H1 (cell line): ENCODE results near the gene NDRG2. TPM values are rescaled to one million over a fixed set of nuclear protein-coding genes. Genes with fewer than 3 reads are reported as not detected.

Experiments used
- CTCF ChIA-PET: fragments of 300-600 bp; sonication (Branson Sonifier 250); formaldehyde crosslinking; loops from one replicate; lab custom pipeline; 2021; ENCODE audit not compliant: partially characterized antibody; lab: Charles Lee
- POLR2A ChIA-PET: fragments of 300-600 bp; sonication (Branson Sonifier 250); formaldehyde crosslinking; loops from one replicate; lab custom pipeline; 2021; ENCODE audit warnings: inconsistent platforms; ENCODE audit not compliant: partially characterized antibody; lab: Charles Lee
- DNase-seq, 2 experiments: peaks; one replicate each; pipeline versions ENCODE4 v3.0.0 to v3.0.0-alpha.2; 2010 to 2022; ENCODE audit warnings: low spot score in 2 of 2, low read depth in 1 of 2, mixed read lengths in 1 of 2
- FAIRE-seq: peaks from 2 replicates; lab custom pipeline; 2011; peaks lifted over from hg19 to GRCh38; lab: Jason Lieb, UNC
- H2AFZ ChIP-seq: 2 replicates; pipeline ENCODE4 v1.8.1; 2012; ENCODE audit warnings: low read length, inconsistent platforms
- H2AK5ac ChIP-seq: 2 replicates; pipeline ENCODE4 v1.6.1; 2013; ENCODE audit warnings: low read depth, low read length
- H2BK120ac ChIP-seq: replicated peaks from 2 replicates; pipeline ENCODE3; 2013; ENCODE audit warnings: low read depth, low read length, inconsistent platforms
- H2BK12ac ChIP-seq: 2 replicates; pipeline ENCODE4 v1.6.1; 2013; ENCODE audit warnings: low read depth, low read length
- H2BK15ac ChIP-seq: 2 replicates; pipeline ENCODE4 v1.6.1; 2013; ENCODE audit warnings: low read length
- H2BK20ac ChIP-seq: 2 replicates; pipeline ENCODE4 v1.6.1; 2013; ENCODE audit warnings: low read length
- H2BK5ac ChIP-seq: 2 replicates; pipeline ENCODE4 v1.6.1; 2013; ENCODE audit warnings: low read depth, low read length
- H3K14ac ChIP-seq: 2 replicates; pipeline ENCODE4 v1.6.1; 2013; ENCODE audit warnings: inconsistent platforms; ENCODE audit not compliant: insufficient read length
- H3K18ac ChIP-seq: 2 replicates; pipeline ENCODE4 v1.6.1; 2013; ENCODE audit warnings: low read length; ENCODE audit errors: extremely low read depth
- H3K23ac ChIP-seq: 2 replicates; pipeline ENCODE4 v1.6.1; 2013; ENCODE audit warnings: inconsistent platforms; ENCODE audit not compliant: insufficient read length
- H3K23me2 ChIP-seq: 2 replicates; pipeline ENCODE4 v1.6.1; 2013; ENCODE audit warnings: low read depth, low read length
- H3K27ac ChIP-seq: 2 replicates; pipeline ENCODE4 v1.6.1; 2011; ENCODE audit warnings: low read depth, low read length, inconsistent platforms
- H3K27me3 ChIP-seq, 4 experiments: replicated peaks in 1 of 4; 1 replicate in 1 of 4; 2 replicates in 3 of 4; pipeline versions ENCODE4 v1.6.1 to v1.8.1; 2011 to 2013; ENCODE audit warnings: low read length in 3 of 4, mild to moderate bottlenecking in 3 of 4, inconsistent platforms in 2 of 4, mixed read lengths in 2 of 4, moderate library complexity in 1 of 4; ENCODE audit not compliant: control insufficient read depth in 3 of 4, insufficient read depth in 3 of 4; ENCODE audit errors: extremely low read depth in 1 of 4
- H3K36me3 ChIP-seq, 4 experiments: 2 replicates each; pipeline versions ENCODE4 v1.6.1 to v1.8.1; 2011 to 2013; ENCODE audit warnings: mild to moderate bottlenecking in 4 of 4, low read length in 3 of 4, moderate library complexity in 2 of 4, control low read depth in 1 of 4, inconsistent platforms in 1 of 4; ENCODE audit not compliant: insufficient read depth in 4 of 4, control insufficient read depth in 2 of 4
- H3K4ac ChIP-seq: replicated peaks from 2 replicates; pipeline ENCODE3; 2013; ENCODE audit warnings: low read length, low read depth, mixed read lengths, inconsistent platforms; ENCODE audit not compliant: insufficient read length
- H3K4me1 ChIP-seq, 4 experiments: replicated peaks in 1 of 4; 1 replicate in 1 of 4; 2 replicates in 3 of 4; pipeline versions ENCODE4 v1.6.1 to v1.8.1; 2011 to 2013; ENCODE audit warnings: low read length in 3 of 4, inconsistent platforms in 2 of 4, mixed read lengths in 1 of 4; ENCODE audit not compliant: insufficient read depth in 4 of 4, control insufficient read depth in 3 of 4
- H3K4me2 ChIP-seq, 2 experiments: 2 replicates each; pipeline versions ENCODE4 v1.6.1 to v1.8.1; 2011 to 2013; ENCODE audit warnings: low read depth in 2 of 2, low read length in 2 of 2, control low read depth in 1 of 2, inconsistent platforms in 1 of 2, mild to moderate bottlenecking in 1 of 2; ENCODE audit not compliant: insufficient read depth in 1 of 2
- H3K4me3 ChIP-seq, 4 experiments: fragments of 200-600, 300-600 bp in 1 of 4; sonication (generic), shearing (Covaris generic), sonication (Bioruptor Twin) in 1 of 4; 2 replicates each; pipeline versions ENCODE4 v1.5.1 to v1.8.1; 2011 to 2016; ENCODE audit warnings: low read length in 4 of 4, low read depth in 3 of 4, control low read depth in 2 of 4, inconsistent platforms in 2 of 4, mild to moderate bottlenecking in 2 of 4, mixed read lengths in 1 of 4, moderate library complexity in 1 of 4; ENCODE audit not compliant: insufficient read depth in 2 of 4; ENCODE audit errors: extremely low read depth in 1 of 4
- H3K56ac ChIP-seq: replicated peaks from 2 replicates; pipeline ENCODE3; 2013; ENCODE audit warnings: low read depth, mild to moderate bottlenecking, mixed read lengths, low read length, inconsistent platforms; ENCODE audit not compliant: insufficient read length
- H3K79me1 ChIP-seq: 2 replicates; pipeline ENCODE4 v1.6.1; 2013; ENCODE audit warnings: low read depth, low read length, control low read depth
- H3K79me2 ChIP-seq, 2 experiments: 2 replicates each; pipeline versions ENCODE4 v1.6.1 to v1.8.1; 2012 to 2013; ENCODE audit warnings: low read length in 2 of 2, mild to moderate bottlenecking in 2 of 2, inconsistent platforms in 1 of 2; ENCODE audit not compliant: insufficient read depth in 2 of 2, control insufficient read depth in 1 of 2
- H3K9ac ChIP-seq, 4 experiments: replicated peaks in 1 of 4; 1 replicate in 1 of 4; 2 replicates in 3 of 4; pipeline versions ENCODE4 v1.6.1 to v1.8.1; 2011 to 2013; ENCODE audit warnings: low read depth in 3 of 4, low read length in 3 of 4, control low read depth in 2 of 4, mild to moderate bottlenecking in 2 of 4, moderate library complexity in 2 of 4, inconsistent platforms in 1 of 4; ENCODE audit errors: extremely low read depth in 1 of 4
- H3K9me3 ChIP-seq, 2 experiments: 2 replicates each; pipeline versions ENCODE4 v1.6.1 to v1.8.1; 2012 to 2013; ENCODE audit warnings: mild to moderate bottlenecking in 2 of 2, moderate library complexity in 2 of 2, control low read depth in 1 of 2, inconsistent platforms in 1 of 2, low read depth in 1 of 2, low read length in 1 of 2, mixed read lengths in 1 of 2; ENCODE audit not compliant: insufficient read depth in 2 of 2
- H4K20me1 ChIP-seq, 2 experiments: replicated peaks in 1 of 2; 2 replicates each; pipeline versions ENCODE3 to v1.8.1; 2011 to 2013; ENCODE audit warnings: inconsistent platforms in 2 of 2, low read length in 2 of 2, mild to moderate bottlenecking in 1 of 2; ENCODE audit not compliant: insufficient read depth in 2 of 2, control insufficient read depth in 1 of 2
- H4K5ac ChIP-seq: 2 replicates; pipeline ENCODE4 v1.6.1; 2013; ENCODE audit warnings: low read length, low read depth, mixed read lengths, inconsistent platforms; ENCODE audit not compliant: insufficient read length
- H4K8ac ChIP-seq: 2 replicates; pipeline ENCODE4 v1.8.0; 2013; ENCODE audit warnings: mild to moderate bottlenecking, moderate library complexity, low read length, inconsistent platforms; ENCODE audit not compliant: insufficient read depth; ENCODE audit errors: extremely low read depth
- H4K91ac ChIP-seq: replicated peaks from 2 replicates; pipeline ENCODE3; 2013; ENCODE audit warnings: low read length, mixed read lengths, inconsistent platforms; ENCODE audit not compliant: insufficient read length
- ATF2 ChIP-seq: IDR thresholded peaks from 2 replicates; pipeline ENCODE4 v1.6.1; 2012; ENCODE audit warnings: low read length, inconsistent platforms
- BRCA1 ChIP-seq: IDR thresholded peaks from 2 replicates; pipeline ENCODE4 v1.6.1; 2012; ENCODE audit warnings: low read depth, low read length, improper control_type of control experiment
- CREB1 ChIP-seq: IDR thresholded peaks from 2 replicates; pipeline ENCODE4 v1.6.1; 2012; ENCODE audit warnings: inconsistent platforms
- GABPA ChIP-seq: IDR thresholded peaks from 2 replicates; pipeline ENCODE4 v1.6.1; 2011; ENCODE audit warnings: mild to moderate bottlenecking, low read length, moderate library complexity, borderline replicate concordance; ENCODE audit not compliant: insufficient read depth
- HDAC6 ChIP-seq: IDR thresholded peaks from one replicate; pipeline ENCODE4 v1.7.1; 2012; ENCODE audit warnings: low read depth, mild to moderate bottlenecking, inconsistent platforms, low read length, moderate library complexity
- RFX5 ChIP-seq: IDR thresholded peaks from 2 replicates; pipeline ENCODE4 v1.6.1; 2011; ENCODE audit warnings: low read depth, low read length, improper control_type of control experiment, borderline replicate concordance
- RNF2 ChIP-seq: fragments of 200-900, 300-1000 bp; sonication (generic); IDR thresholded peaks from 2 replicates; pipeline ENCODE4 v1.7.1; 2016; ENCODE audit warnings: borderline replicate concordance, low read depth, mild to moderate bottlenecking, antibody characterized with exemption, low read length; ENCODE audit not compliant: poor library complexity, severe bottlenecking; ENCODE audit errors: missing control alignments
- SP4 ChIP-seq: IDR thresholded peaks from 2 replicates; pipeline ENCODE4 v1.6.1; 2012; ENCODE audit warnings: low read length, inconsistent platforms
- SUZ12 ChIP-seq: fragments of 200-600 bp; sonication (generic); IDR thresholded peaks from 2 replicates; pipeline ENCODE4 v1.6.1; 2012; ENCODE audit warnings: mild to moderate bottlenecking, inconsistent platforms, low read length, moderate library complexity, mixed read lengths
- TAF7 ChIP-seq: optimal IDR thresholded peaks from 2 replicates; pipeline ENCODE3; 2011; ENCODE audit warnings: low read depth, mild to moderate bottlenecking, inconsistent platforms, low read length, moderate library complexity, borderline replicate concordance
- YY1 ChIP-seq: IDR thresholded peaks from 2 replicates; pipeline ENCODE4 v1.6.1; 2011; ENCODE audit warnings: low read depth, mild to moderate bottlenecking, low read length
- ZNF274 ChIP-seq: IDR thresholded peaks from 2 replicates; pipeline ENCODE4 v1.7.0; 2012; ENCODE audit warnings: low read length, borderline replicate concordance; ENCODE audit errors: extremely low read depth
- WGBS, 2 experiments: shearing (Covaris generic) in 1 of 2; methylation state at CpG; one replicate each; pipeline versions ENCODE4 v1.1.6 to v1.1.7; 2013 to 2015; ENCODE audit warnings: low lambda C conversion rate in 2 of 2, mixed read lengths in 2 of 2, inconsistent platforms in 1 of 2, low coverage in 1 of 2, missing lambda C conversion rate in 1 of 2; ENCODE audit not compliant: insufficient replicate concordance in 2 of 2, insufficient coverage in 1 of 2, insufficient read length in 1 of 2; ENCODE audit errors: extremely low coverage in 1 of 2, missing lambda C conversion rate in 1 of 2; 5-methylcytosine and 5-hydroxymethylcytosine counted together
- polyA plus RNA-seq, 7 experiments: library from polyadenylated mRNA; depleted of rRNA in 3 of 7; stranded (reverse) in 5 of 7; unstranded in 2 of 7; fragments of >200 nt in 5 of 7; fragments of 200-250 nt in 2 of 7; gene quantifications; 1 replicate in 5 of 7; 2 replicates in 1 of 7; 4 replicates in 1 of 7; pipeline versions ENCODE4 v1.2.1 to v1.2.3, GENCODE V29; 2011 to 2013; ENCODE audit warnings: missing spikeins in 2 of 7, mixed read lengths in 2 of 7
- total RNA-seq: library from RNA; stranded (reverse); fragmentation: NEBNext Ultra II Directional; extraction: Animal tissue kit (Norgen Biotek cat#: 25700); gene quantifications from 2 replicates; pipeline ENCODE4 v1.2.1, GENCODE V29; 2021

Gene NDRG2
- total and polyA plus RNA-seq, 2 of the 8 experiments (the other 6 are each of a cell fraction or from before 2014, with no cell fraction given), result 29.9 to 48.6 TPM

DNA sequence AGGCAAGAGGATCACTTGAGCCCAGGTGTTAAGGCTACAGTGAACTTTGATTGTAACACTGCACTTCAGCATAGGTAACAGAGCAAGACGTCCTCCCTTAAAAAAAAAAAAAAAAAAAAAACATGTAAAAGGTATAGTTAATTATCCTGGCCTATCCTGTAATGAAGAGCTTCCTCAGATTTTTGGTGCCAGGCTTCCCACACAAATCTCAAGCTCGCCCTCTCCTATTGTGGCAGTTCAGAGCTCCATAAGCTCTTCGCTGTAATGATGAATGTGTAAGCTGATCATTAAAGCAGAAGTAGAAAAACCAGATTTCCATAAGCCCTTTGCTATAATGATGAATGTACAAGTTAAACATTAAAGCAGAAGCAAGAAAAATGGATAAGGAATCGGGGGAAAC lies 27.7 kb downstream of the NDRG2 start:
- Histone ChIP-seq H3K79me1 (no peaks in the 10 kb centered on the region), H3K4ac (no peak overlapping the region), H4K20me1 (peaks cover 0 to 2% of the 10 kb centered on the region in 2 experiments), H3K4me3 (no peak overlapping the region), H3K9ac (no peak overlapping the region), H2BK120ac (no peak overlapping the region), H2BK5ac (no peak overlapping the region), H2BK20ac (no peak overlapping the region), H2AK5ac (no peak overlapping the region), H4K8ac (no peak overlapping the region), H3K27me3 (no peaks in the 10 kb centered on the region), H3K79me2 (no peaks in the 10 kb centered on the region), H3K14ac (no peak overlapping the region), H3K9me3 (no peaks in the 10 kb centered on the region), H2AFZ (no peak overlapping the region), H2BK12ac (no peak overlapping the region), H4K5ac (no peak overlapping the region), H3K4me1 (peaks cover 2 to 6% (median 5%) of the 10 kb centered on the region in 4 experiments; a peak in 5 of 7 replicates), H3K4me2 (no peak overlapping the region), H4K91ac (no peak overlapping the region), H3K27ac (no peak overlapping the region), H3K56ac (no peak overlapping the region), H3K18ac (no peak overlapping the region), H2BK15ac (no peak overlapping the region), H3K36me3 (peaks cover 25 to 47% (median 36%) of the 10 kb centered on the region in 4 experiments), H3K23me2 (no peaks in the 10 kb centered on the region; the same call in 1 of the 2 replicates), H3K23ac (no peak overlapping the region)
- FAIRE-seq (no peak), DNase-seq (no peak)
- CTCF ChIA-PET, result interaction anchor here (0.6 to 10.6 kb wide), 13 partner anchors 9 to 666 kb away, joined by 3 to 117 read pairs (median 5); partner anchors contain the start of gene RNASE1
- 83% methylated on average over 4 of the region's 4 CpGs; no CpG with 5 or more reads in 1 of the 2 experiments for WGBS, 2 experiments
- POLR2A ChIA-PET, result interaction anchor here (0.6 to 1.8 kb wide), 5 partner anchors 9 to 173 kb away, joined by 3 to 4 read pairs (median 4); no protein-coding TSS in a partner anchor
- TF ChIP-seq RNF2 (no peak), CREB1 (no peak), BRCA1 (no peak), YY1 (no peak), HDAC6 (no peak), TAF7 (no peak), SUZ12 (no peak), RFX5 (no peak), ZNF274 (no peak), SP4 (no peak), GABPA (no peak), ATF2 (no peak)
